GM12878 (cell line): ENCODE data around the gene ANKRD11. TPM values are rescaled to one million over a fixed set of nuclear protein-coding genes. Genes with fewer than 3 reads are reported as not detected.
A peak's percentile ranks its signal among the peaks of the same experiment; 100 is the strongest.

Source experiments
- ATAC-seq: fragments of 200-7000 bp; cut with Tn5 transposase; 3 replicates; pipeline ENCODE4 v1.9.1; 2020; ENCODE audit warnings: mild to moderate bottlenecking, moderate library complexity
- BruUV-seq: library from RNA; stranded (reverse); fragments of 400-500 nt; replicated peaks from 2 replicates; lab custom pipeline; 2021; lab: Mats Ljungman, UMichigan
- CTCF ChIA-PET: fragments of 300-600 bp; sonication (Branson Sonifier 250); formaldehyde crosslinking; extraction: SDS; loops from one replicate; lab custom pipeline; 2021; ENCODE audit warnings: inconsistent platforms; lab: Yijun Ruan, JAX
- POLR2A ChIA-PET: fragments of 350-600 bp; formaldehyde crosslinking; extraction: SDS; loops from one replicate; lab custom pipeline; 2021; ENCODE audit warnings: inconsistent platforms; lab: Charles Lee
- RAD21 ChIA-PET: fragments of 300-600 bp; sonication (Branson Sonifier 250); formaldehyde crosslinking; loops from one replicate; lab custom pipeline; 2023; ENCODE audit warnings: antibody characterized with exemption; ENCODE audit not compliant: unreplicated experiment; lab: Charles Lee
- SMC1A ChIA-PET: fragments of 300-600 bp; sonication (Branson Sonifier 250); formaldehyde crosslinking; loops from one replicate; lab custom pipeline; 2023; ENCODE audit not compliant: unreplicated experiment, uncharacterized antibody; lab: Charles Lee
- DNase-seq: peaks from one replicate; pipeline ENCODE4 v3.0.0-alpha.2; 2011; ENCODE audit warnings: low read depth, low spot score
- FAIRE-seq: peaks from 3 replicates; lab custom pipeline; 2011; peaks lifted over from hg19 to GRCh38; lab: Jason Lieb, UNC
- H2AFZ ChIP-seq: 2 replicates; pipeline ENCODE4 v1.6.0; 2011; ENCODE audit warnings: low read depth, low read length, control low read depth; ENCODE audit not compliant: control insufficient read depth
- H3K27ac ChIP-seq: 2 replicates; pipeline ENCODE4 v1.5.1; 2011; ENCODE audit warnings: control low read depth; ENCODE audit not compliant: control insufficient read depth, insufficient read depth
- H3K27me3 ChIP-seq, 2 experiments: replicated peaks in 1 of 2; 2 replicates each; pipeline versions ENCODE4 v1.6.0 to v1.6.1; 2011; ENCODE audit warnings: low read length in 1 of 2; ENCODE audit not compliant: control insufficient read depth in 2 of 2, insufficient read depth in 2 of 2
- H3K36me3 ChIP-seq, 2 experiments: 2 replicates each; pipeline ENCODE4 v1.5.1; 2011; ENCODE audit warnings: low read length in 1 of 2; ENCODE audit not compliant: control insufficient read depth in 2 of 2, insufficient read depth in 2 of 2
- H3K4me1 ChIP-seq: 2 replicates; pipeline ENCODE4 v1.6.1; 2011; ENCODE audit warnings: mild to moderate bottlenecking, low read length, moderate library complexity, mixed read lengths; ENCODE audit not compliant: control insufficient read depth, insufficient read depth
- H3K4me2 ChIP-seq: 2 replicates; pipeline ENCODE4 v1.6.0; 2011; ENCODE audit warnings: control low read depth; ENCODE audit not compliant: control insufficient read depth, insufficient read depth
- H3K4me3 ChIP-seq: fragments of 200-600 bp; sonication (generic); 2 replicates; pipeline ENCODE4 v1.5.1; 2016
- H3K79me2 ChIP-seq: 2 replicates; pipeline ENCODE4 v1.6.0; 2011; ENCODE audit warnings: low read length; ENCODE audit not compliant: control insufficient read depth, insufficient read depth
- H3K9ac ChIP-seq: 2 replicates; pipeline ENCODE4 v1.8.0; 2011; ENCODE audit warnings: low read length, control low read depth, mixed read lengths; ENCODE audit not compliant: control insufficient read depth, insufficient read depth
- H3K9me3 ChIP-seq: replicated peaks from 3 replicates; pipeline ENCODE4 v1.5.1; 2011; ENCODE audit warnings: mild to moderate bottlenecking, low read length; ENCODE audit not compliant: control insufficient read depth, insufficient read depth
- H4K20me1 ChIP-seq: 2 replicates; pipeline ENCODE4 v1.6.0; 2011; ENCODE audit not compliant: control insufficient read depth, insufficient read depth
- ATF7 ChIP-seq: fragments of 450-650 bp; IDR thresholded peaks from 2 replicates; pipeline ENCODE4 v1.6.1; 2016; ENCODE audit warnings: low read depth, mild to moderate bottlenecking
- CBFB ChIP-seq: IDR thresholded peaks from 2 replicates; pipeline ENCODE4 v1.6.1; 2016; ENCODE audit warnings: antibody characterized with exemption, low read depth
- MEF2B ChIP-seq: fragments of 450-650 bp; IDR thresholded peaks from 2 replicates; pipeline ENCODE4 v1.6.1; 2018; ENCODE audit warnings: mild to moderate bottlenecking, moderate library complexity; ENCODE audit not compliant: partially characterized antibody, poor library complexity, severe bottlenecking
- TCF7 ChIP-seq: IDR thresholded peaks from 2 replicates; pipeline ENCODE4 v1.6.1; 2014; ENCODE audit warnings: antibody characterized with exemption, borderline replicate concordance
- YY1 ChIP-seq: IDR thresholded peaks from 2 replicates; pipeline ENCODE4 v1.6.1; 2011; ENCODE audit warnings: low read depth, mild to moderate bottlenecking, low read length
- WGBS: methylation state at CpG from one replicate; pipeline ENCODE4 v1.1.6; 2016; ENCODE audit warnings: low lambda C conversion rate; ENCODE audit not compliant: insufficient replicate concordance, insufficient coverage; ENCODE audit errors: missing lambda C conversion rate; 5-methylcytosine and 5-hydroxymethylcytosine counted together
- in situ Hi-C: fragments of 300-500 bp; cut with MboI; formaldehyde crosslinking; loops from 9 replicates; pipeline ENCODE4 v1.14.3; 2018; ENCODE audit warnings: mixed read lengths
- intact Hi-C: fragments of 100-400 bp; cut with micrococcal nuclease; formaldehyde crosslinking; loops from one replicate; pipeline ENCODE4 v1.14.2; 2022; ENCODE audit not compliant: unreplicated experiment
- polyA plus RNA-seq, 11 experiments: library from polyadenylated mRNA; depleted of rRNA in 4 of 11; unstranded in 6 of 11; stranded (reverse) in 5 of 11; fragments of >200 nt; fragmentation: Nextera tagmentation in 4 of 11; fragmentation: Illumina TruSeq in 1 of 11; extraction: Ambion mirVana in 4 of 11; extraction: Trizol in 1 of 11; gene quantifications; 1 replicate in 1 of 11; 2 replicates in 10 of 11; pipeline versions ENCODE4 v1.2.1 to v1.2.3, GENCODE V29; 2011 to 2016; ENCODE audit warnings: inconsistent platforms in 2 of 11, missing spikeins in 2 of 11, low read depth in 1 of 11
- total RNA-seq, 4 experiments: library from RNA; depleted of rRNA in 3 of 4; stranded (reverse); fragments of >200 nt in 3 of 4; fragmentation: Illumina TruSeq in 1 of 4; extraction: Trizol in 1 of 4; gene quantifications; 2 replicates each; pipeline versions ENCODE4 v1.2.1 to v1.2.3, GENCODE V29; 2013 to 2021
- TF ChIP-seq, protein P1 (sequence below): fragments of 450-650 bp; IDR thresholded peaks from 2 replicates; pipeline ENCODE4 v1.6.1; 2016; ENCODE audit warnings: mild to moderate bottlenecking

The ANKRD11 gene
- total and polyA plus RNA-seq, 10 of the 15 experiments (the other 5 are each of a cell fraction or from before 2014, with no cell fraction given) = 5.1 to 103 (median 27.4) TPM

GRCh38 chr16:89334988-89335802 is 155.2 kb downstream of the ANKRD11 start:
- ChIA-PET CTCF (interaction anchor here (0.9 to 1.4 kb wide), 7 partner anchors 22 to 335 kb away, joined by 3 to 7 read pairs (median 4); partner anchors contain the start of gene SPG7), POLR2A (interaction anchor here (0.6 to 1.3 kb wide), 2 partner anchors 142 to 246 kb away, joined by 3 to 4 read pairs; no protein-coding TSS in a partner anchor), SMC1A (interaction anchor here (1.6 to 2.0 kb wide), 2 partner anchors 15 to 153 kb away, joined by 5 read pairs; no protein-coding TSS in a partner anchor), RAD21 (interaction anchor here (0.7 to 2.2 kb wide), 9 partner anchors 20 to 228 kb away, joined by 3 to 9 read pairs (median 6); partner anchors contain the start of gene SPG7)
- Histone ChIP-seq H3K9ac (no peak overlapping the region), H3K27me3 (no peaks in the 10 kb centered on the region), H3K4me2 (peak overlapping the region; percentile 60; the same call in 1 of the 2 replicates), H3K36me3 (peaks cover 2 to 3% of the 10 kb centered on the region in 2 experiments; a peak in 2 of 4 replicates), H3K27ac (peak overlapping the region; percentile 48; the same call in 1 of the 2 replicates), H4K20me1 (peaks cover 33% of the 10 kb centered on the region), H3K4me3 (no peak overlapping the region), H3K4me1 (peaks cover 35% of the 10 kb centered on the region), H2AFZ (no peak overlapping the region), H3K9me3 (no peaks in the 10 kb centered on the region), H3K79me2 (peaks cover 85% of the 10 kb centered on the region)
- ATAC-seq (peak; percentile 50), FAIRE-seq (no peak), DNase-seq (no peak)
- 86% methylated on average over 22 of the region's 22 CpGs for WGBS
- intact Hi-C loops (loop anchor here (5.0 kb wide), 2 partner anchors 152 to 172 kb away; partner anchors contain the start of gene SPG7), in situ Hi-C loops (loop anchor here (5.0 kb wide), 1 partner anchor 222 kb away; no protein-coding TSS in a partner anchor)
- BruUV-seq = no TSS peak
- TF ChIP-seq, protein P1, sequence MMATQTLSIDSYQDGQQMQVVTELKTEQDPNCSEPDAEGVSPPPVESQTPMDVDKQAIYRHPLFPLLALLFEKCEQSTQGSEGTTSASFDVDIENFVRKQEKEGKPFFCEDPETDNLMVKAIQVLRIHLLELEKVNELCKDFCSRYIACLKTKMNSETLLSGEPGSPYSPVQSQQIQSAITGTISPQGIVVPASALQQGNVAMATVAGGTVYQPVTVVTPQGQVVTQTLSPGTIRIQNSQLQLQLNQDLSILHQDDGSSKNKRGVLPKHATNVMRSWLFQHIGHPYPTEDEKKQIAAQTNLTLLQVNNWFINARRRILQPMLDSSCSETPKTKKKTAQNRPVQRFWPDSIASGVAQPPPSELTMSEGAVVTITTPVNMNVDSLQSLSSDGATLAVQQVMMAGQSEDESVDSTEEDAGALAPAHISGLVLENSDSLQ = no peak
- 0 out of 2 replicates have a peak, but pooled peaks have one; percentile 29 for TF ChIP-seq ATF7
- no peak for TF ChIP-seq YY1
- TF ChIP-seq CBFB = no peak
- TF ChIP-seq MEF2B = no peak
- no peak for TF ChIP-seq TCF7
